Activated naive CD8-positive, alpha-beta T cell treated with anti-CD3 and anti-CD28 coated beads, Interleukin-2, amount 50 U/mL, for 24 hours (primary cell): ENCODE data around the gene PTPN13.

Experiments
- ATAC-seq: fragments of 150-1000 bp; cut with Tn5 transposase; one replicate; pipeline ENCODE4 v1.10.0; 2021
- DNase-seq: peaks from one replicate; pipeline ENCODE4 v3.0.0; 2021
- H3K27ac Mint-ChIP-seq: one replicate; pipeline ENCODE4 v1.8.0; 2021; ENCODE audit warnings: mild to moderate bottlenecking, mixed read lengths
- H3K27me3 Mint-ChIP-seq: one replicate; pipeline ENCODE4 v1.8.0; 2021; ENCODE audit warnings: mixed read lengths
- H3K36me3 Mint-ChIP-seq: one replicate; pipeline ENCODE4 v1.8.0; 2021; ENCODE audit warnings: low read depth, mixed read lengths
- H3K4me1 Mint-ChIP-seq: one replicate; pipeline ENCODE4 v1.8.0; 2021; ENCODE audit warnings: mixed read lengths
- H3K4me3 Mint-ChIP-seq: one replicate; pipeline ENCODE4 v1.8.0; 2021; ENCODE audit warnings: mild to moderate bottlenecking, moderate library complexity, mixed read lengths
- H3K9me3 Mint-ChIP-seq: one replicate; pipeline ENCODE4 v1.8.0; 2021; ENCODE audit warnings: mixed read lengths

PTPN13 gene

GRCh38 chr4:86606809-86607208, 12.7 kb downstream of the PTPN13 start:
- Mint-ChIP-seq H3K36me3 (no peaks in the 10 kb centered on the region), H3K4me1 (no peaks in the 10 kb centered on the region), H3K27ac (no peak overlapping the region), H3K27me3 (peaks cover 3% of the 10 kb centered on the region), H3K4me3 (no peak overlapping the region), H3K9me3 (no peaks in the 10 kb centered on the region)
- no peak for ATAC-seq
- DNase-seq, result no peak

- Mint-ChIP-seq H3K4me1 (no peaks in the 10 kb centered on the region), H3K4me3 (no peak overlapping the region), H3K9me3 (no peaks in the 10 kb centered on the region), H3K27ac (no peak overlapping the region), H3K27me3 (peaks cover 3% of the 10 kb centered on the region), H3K36me3 (no peaks in the 10 kb centered on the region)
- DNase-seq (no peak), ATAC-seq (no peak)
These were observed 14.8 kb downstream of the PTPN13 start for GRCh38 chr4:86608757-86609375.

- Mint-ChIP-seq H3K4me3 (no peak overlapping the region), H3K9me3 (no peaks in the 10 kb centered on the region), H3K27ac (no peak overlapping the region), H3K36me3 (no peaks in the 10 kb centered on the region), H3K27me3 (no peaks in the 10 kb centered on the region), H3K4me1 (no peaks in the 10 kb centered on the region)
- ATAC-seq, result no peak
- no peak for DNase-seq
These were observed 17.6 kb downstream of the PTPN13 start for GRCh38 chr4:86611757-86612156.

GRCh38 chr4:86613734-86614133, 19.6 kb downstream of the PTPN13 start:
- DNase-seq, result no peak
- H3K4me1 Mint-ChIP-seq, result no peaks in the 10 kb centered on the region

GRCh38 chr4:86614865-86615264, 20.8 kb downstream of the PTPN13 start:
- H3K27ac Mint-ChIP-seq, result no peak overlapping the region
- no peak for ATAC-seq
- no peak for DNase-seq
- H3K4me1 Mint-ChIP-seq, result no peaks in the 10 kb centered on the region
- H3K9me3 Mint-ChIP-seq, result no peaks in the 10 kb centered on the region
- H3K36me3 Mint-ChIP-seq, result no peaks in the 10 kb centered on the region
- H3K4me3 Mint-ChIP-seq, result no peak overlapping the region
- no peaks in the 10 kb centered on the region for H3K27me3 Mint-ChIP-seq

More at GRCh38 chr4:86613734-86614133, 19.6 kb downstream of the PTPN13 start:
- H3K36me3 Mint-ChIP-seq, result no peaks in the 10 kb centered on the region
- no peak overlapping the region for H3K27ac Mint-ChIP-seq
- H3K27me3 Mint-ChIP-seq, result no peaks in the 10 kb centered on the region
- no peak overlapping the region for H3K4me3 Mint-ChIP-seq
- ATAC-seq, result no peak
- no peaks in the 10 kb centered on the region for H3K9me3 Mint-ChIP-seq

GRCh38 chr4:86615501-86615900, 21.4 kb downstream of the PTPN13 start:
- no peak overlapping the region for H3K27ac Mint-ChIP-seq
- H3K36me3 Mint-ChIP-seq, result no peaks in the 10 kb centered on the region
- H3K4me3 Mint-ChIP-seq, result no peak overlapping the region
- ATAC-seq (no peak), DNase-seq (no peak)
- no peaks in the 10 kb centered on the region for H3K4me1 Mint-ChIP-seq
- no peaks in the 10 kb centered on the region for H3K27me3 Mint-ChIP-seq
- no peaks in the 10 kb centered on the region for H3K9me3 Mint-ChIP-seq

- no peaks in the 10 kb centered on the region for H3K9me3 Mint-ChIP-seq
- DNase-seq, result no peak
- no peak for ATAC-seq
- H3K36me3 Mint-ChIP-seq, result no peaks in the 10 kb centered on the region
- no peaks in the 10 kb centered on the region for H3K4me1 Mint-ChIP-seq
- no peaks in the 10 kb centered on the region for H3K27me3 Mint-ChIP-seq
- no peak overlapping the region for H3K4me3 Mint-ChIP-seq
- no peak overlapping the region for H3K27ac Mint-ChIP-seq
These were observed 25.5 kb downstream of the PTPN13 start for GRCh38 chr4:86619656-86620055.

- no peak overlapping the region for H3K4me3 Mint-ChIP-seq
- ATAC-seq (no peak), DNase-seq (no peak)
- H3K27ac Mint-ChIP-seq, result no peak overlapping the region
- no peaks in the 10 kb centered on the region for H3K9me3 Mint-ChIP-seq
- H3K4me1 Mint-ChIP-seq, result no peaks in the 10 kb centered on the region
- H3K27me3 Mint-ChIP-seq, result peaks cover 3% of the 10 kb centered on the region
- no peaks in the 10 kb centered on the region for H3K36me3 Mint-ChIP-seq
These were observed 27.3 kb downstream of the PTPN13 start for GRCh38 chr4:86621435-86621834.

- H3K27me3 Mint-ChIP-seq, result peaks cover 3% of the 10 kb centered on the region
- H3K36me3 Mint-ChIP-seq, result no peaks in the 10 kb centered on the region
- H3K4me1 Mint-ChIP-seq, result no peaks in the 10 kb centered on the region
- no peaks in the 10 kb centered on the region for H3K9me3 Mint-ChIP-seq
- no peak for DNase-seq
- no peak overlapping the region for H3K4me3 Mint-ChIP-seq
- no peak for ATAC-seq
- H3K27ac Mint-ChIP-seq, result no peak overlapping the region
These were observed 32.0 kb downstream of the PTPN13 start for GRCh38 chr4:86626066-86626465.

GRCh38 chr4:86627462-86628135, 33.5 kb downstream of the PTPN13 start:
- no peak overlapping the region for H3K27ac Mint-ChIP-seq
- H3K36me3 Mint-ChIP-seq, result no peaks in the 10 kb centered on the region
- H3K4me3 Mint-ChIP-seq, result no peak overlapping the region
- H3K9me3 Mint-ChIP-seq, result no peaks in the 10 kb centered on the region
- DNase-seq, result no peak
- H3K27me3 Mint-ChIP-seq, result peaks cover 3% of the 10 kb centered on the region
- H3K4me1 Mint-ChIP-seq, result no peaks in the 10 kb centered on the region
- ATAC-seq, result no peak

GRCh38 chr4:86630629-86631028, 36.5 kb downstream of the PTPN13 start:
- H3K36me3 Mint-ChIP-seq, result no peaks in the 10 kb centered on the region
- peaks cover 4% of the 10 kb centered on the region for H3K9me3 Mint-ChIP-seq
- ATAC-seq, result no peak
- no peak overlapping the region for H3K4me3 Mint-ChIP-seq
- DNase-seq, result no peak
- H3K27me3 Mint-ChIP-seq, result no peaks in the 10 kb centered on the region
- H3K4me1 Mint-ChIP-seq, result no peaks in the 10 kb centered on the region
- no peak overlapping the region for H3K27ac Mint-ChIP-seq

GRCh38 chr4:86631166-86631565, 37.1 kb downstream of the PTPN13 start:
- Mint-ChIP-seq H3K27ac (no peak overlapping the region), H3K27me3 (no peaks in the 10 kb centered on the region), H3K4me1 (no peaks in the 10 kb centered on the region), H3K4me3 (no peak overlapping the region), H3K9me3 (peaks cover 9% of the 10 kb centered on the region), H3K36me3 (no peaks in the 10 kb centered on the region)
- DNase-seq, result no peak
- ATAC-seq, result no peak

- Mint-ChIP-seq H3K27ac (no peak overlapping the region), H3K4me1 (no peaks in the 10 kb centered on the region)
- no peak for ATAC-seq
These were observed 39.7 kb downstream of the PTPN13 start for GRCh38 chr4:86633854-86634253.

GRCh38 chr4:86640469-86640868, 46.4 kb downstream of the PTPN13 start:
- Mint-ChIP-seq H3K9me3 (peaks cover 4% of the 10 kb centered on the region), H3K27me3 (no peaks in the 10 kb centered on the region), H3K36me3 (no peaks in the 10 kb centered on the region), H3K4me1 (no peaks in the 10 kb centered on the region), H3K27ac (no peak overlapping the region), H3K4me3 (no peak overlapping the region)
- no peak for ATAC-seq
- no peak for DNase-seq

More at GRCh38 chr4:86633854-86634253, 39.7 kb downstream of the PTPN13 start:
- Mint-ChIP-seq H3K36me3 (no peaks in the 10 kb centered on the region), H3K9me3 (peaks cover 9% of the 10 kb centered on the region), H3K4me3 (no peak overlapping the region), H3K27me3 (no peaks in the 10 kb centered on the region)
- no peak for DNase-seq

GRCh38 chr4:86641516-86642090, 47.5 kb downstream of the PTPN13 start:
- no peaks in the 10 kb centered on the region for H3K36me3 Mint-ChIP-seq
- H3K4me3 Mint-ChIP-seq, result no peak overlapping the region

More at GRCh38 chr4:86641516-86642090, 47.5 kb downstream of the PTPN13 start:
- ATAC-seq, result no peak
- Mint-ChIP-seq H3K4me1 (no peaks in the 10 kb centered on the region), H3K27ac (no peak overlapping the region), H3K9me3 (no peaks in the 10 kb centered on the region), H3K27me3 (no peaks in the 10 kb centered on the region)
- DNase-seq, result no peak
